Esophagus muscularis mucosa (tissue), 4 donors: ENCODE results near the gene DUS1L.

ENCODE experiments used
- EP300 ChIP-seq: sonication (generic); formaldehyde crosslinking; IDR thresholded peaks from one replicate; pipeline ENCODE4 v1.6.1; 2017; ENCODE audit warnings: antibody characterized with exemption
- POLR2A ChIP-seq: fragments of 450-650 bp; IDR thresholded peaks from one replicate; pipeline ENCODE4 v1.6.1; 2017; ENCODE audit warnings: antibody characterized with exemption, moderate library complexity, mild to moderate bottlenecking, low read depth
- POLR2AphosphoS5 ChIP-seq, 2 donors: sonication (generic); formaldehyde crosslinking; IDR thresholded peaks; one replicate each; pipeline ENCODE4 v1.6.1; 2017; ENCODE audit warnings: antibody characterized with exemption in 2 of 2
- TF ChIP-seq, protein P1 (sequence below), 3 experiments: fragments of 200-600 bp in 2 of 3; fragments of 450-650 bp in 1 of 3; sonication (generic) in 2 of 3; IDR thresholded peaks; one replicate each; pipeline ENCODE4 v1.5.1; 2017 to 2019; ENCODE audit warnings: antibody characterized with exemption in 3 of 3, mild to moderate bottlenecking in 2 of 3, moderate library complexity in 1 of 3

DNA sequence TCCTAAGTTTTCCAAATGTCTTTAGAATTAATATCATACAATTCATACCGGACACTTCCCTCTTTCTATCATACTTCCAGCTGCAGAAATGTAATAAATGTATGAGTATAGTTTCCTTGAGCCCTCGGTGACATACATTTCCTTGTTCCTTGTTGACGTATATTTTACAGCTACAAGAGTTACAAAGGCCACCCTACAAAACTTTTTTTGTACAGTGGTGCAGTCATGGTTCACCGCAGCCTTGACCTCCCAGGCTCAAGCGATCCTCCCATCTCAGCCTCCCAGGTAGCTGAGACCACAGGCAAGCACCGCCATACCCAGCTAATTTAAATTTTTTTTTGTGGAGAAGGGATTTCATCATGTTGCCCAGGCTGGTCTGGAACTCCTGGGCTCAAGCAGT lies 7.2 kb upstream of the DUS1L start:
- TF ChIP-seq POLR2AphosphoS5 (IDR thresholded peaks at IDR 0.05) (no peak), EP300 (no peak), POLR2A (no peak)
- TF ChIP-seq, protein P1, sequence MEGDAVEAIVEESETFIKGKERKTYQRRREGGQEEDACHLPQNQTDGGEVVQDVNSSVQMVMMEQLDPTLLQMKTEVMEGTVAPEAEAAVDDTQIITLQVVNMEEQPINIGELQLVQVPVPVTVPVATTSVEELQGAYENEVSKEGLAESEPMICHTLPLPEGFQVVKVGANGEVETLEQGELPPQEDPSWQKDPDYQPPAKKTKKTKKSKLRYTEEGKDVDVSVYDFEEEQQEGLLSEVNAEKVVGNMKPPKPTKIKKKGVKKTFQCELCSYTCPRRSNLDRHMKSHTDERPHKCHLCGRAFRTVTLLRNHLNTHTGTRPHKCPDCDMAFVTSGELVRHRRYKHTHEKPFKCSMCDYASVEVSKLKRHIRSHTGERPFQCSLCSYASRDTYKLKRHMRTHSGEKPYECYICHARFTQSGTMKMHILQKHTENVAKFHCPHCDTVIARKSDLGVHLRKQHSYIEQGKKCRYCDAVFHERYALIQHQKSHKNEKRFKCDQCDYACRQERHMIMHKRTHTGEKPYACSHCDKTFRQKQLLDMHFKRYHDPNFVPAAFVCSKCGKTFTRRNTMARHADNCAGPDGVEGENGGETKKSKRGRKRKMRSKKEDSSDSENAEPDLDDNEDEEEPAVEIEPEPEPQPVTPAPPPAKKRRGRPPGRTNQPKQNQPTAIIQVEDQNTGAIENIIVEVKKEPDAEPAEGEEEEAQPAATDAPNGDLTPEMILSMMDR (IDR thresholded peaks at IDR 0.05), result no peak
